Activated naive CD8-positive, alpha-beta T cell treated with anti-CD3 and anti-CD28 coated beads for 36 hours (primary cell): ENCODE data around the gene NBEA. TPM values are rescaled to one million over a fixed set of nuclear protein-coding genes. Genes with fewer than 3 reads are reported as not detected.

Experiments used
- DNase-seq: peaks from one replicate; pipeline ENCODE4 v3.0.0; 2021
- H3K27ac Mint-ChIP-seq: one replicate; pipeline ENCODE4 v1.8.0; 2022; ENCODE audit warnings: mild to moderate bottlenecking, moderate library complexity, mixed read lengths
- H3K27me3 Mint-ChIP-seq: one replicate; pipeline ENCODE4 v1.8.0; 2022; ENCODE audit warnings: mild to moderate bottlenecking, mixed read lengths
- H3K36me3 Mint-ChIP-seq: one replicate; pipeline ENCODE4 v1.8.0; 2021; ENCODE audit warnings: mild to moderate bottlenecking, mixed read lengths
- H3K4me1 Mint-ChIP-seq: one replicate; pipeline ENCODE4 v1.8.0; 2021; ENCODE audit warnings: mixed read lengths
- H3K4me3 Mint-ChIP-seq: one replicate; pipeline ENCODE4 v1.8.0; 2022; ENCODE audit warnings: mild to moderate bottlenecking, moderate library complexity, mixed read lengths
- H3K9me3 Mint-ChIP-seq: one replicate; pipeline ENCODE4 v1.8.0; 2022; ENCODE audit warnings: mixed read lengths
- total RNA-seq, 2 experiments: library from RNA; stranded (reverse); gene quantifications; one replicate each; pipeline ENCODE4 v1.2.3, GENCODE V29; 2021

Gene NBEA
- total RNA-seq, 2 experiments from 2014 or later = 0.39 to 0.42 TPM

- Mint-ChIP-seq H3K27ac (no peak overlapping the region), H3K4me3 (no peak overlapping the region)
These were observed 518.0 kb downstream of the NBEA start for GRCh38 chr13:35460061-35460460.

GRCh38 chr13:35465371-35465770 lies 523.3 kb downstream of the NBEA start:
- peaks cover 1% of the 10 kb centered on the region for H3K4me1 Mint-ChIP-seq
- no peak for DNase-seq
- H3K9me3 Mint-ChIP-seq = peaks cover 6% of the 10 kb centered on the region
- H3K27ac Mint-ChIP-seq = no peak overlapping the region
- peaks cover 60% of the 10 kb centered on the region for H3K27me3 Mint-ChIP-seq
- H3K36me3 Mint-ChIP-seq = peaks cover 5% of the 10 kb centered on the region
- no peak overlapping the region for H3K4me3 Mint-ChIP-seq

More at GRCh38 chr13:35460061-35460460, 518.0 kb downstream of the NBEA start:
- no peak for DNase-seq
- Mint-ChIP-seq H3K36me3 (peaks cover 13% of the 10 kb centered on the region), H3K27me3 (peaks cover 30% of the 10 kb centered on the region), H3K9me3 (peaks cover 1% of the 10 kb centered on the region), H3K4me1 (no peaks in the 10 kb centered on the region)

GRCh38 chr13:35468195-35468594 lies 526.1 kb downstream of the NBEA start:
- H3K27ac Mint-ChIP-seq = no peak overlapping the region
- H3K4me1 Mint-ChIP-seq = peaks cover 13% of the 10 kb centered on the region
- peaks cover 70% of the 10 kb centered on the region for H3K27me3 Mint-ChIP-seq
- peaks cover 11% of the 10 kb centered on the region for H3K36me3 Mint-ChIP-seq
- no peak overlapping the region for H3K4me3 Mint-ChIP-seq
- H3K9me3 Mint-ChIP-seq = peaks cover 14% of the 10 kb centered on the region
- no peak for DNase-seq

- peaks cover 73% of the 10 kb centered on the region for H3K27me3 Mint-ChIP-seq
These were observed 527.9 kb downstream of the NBEA start for GRCh38 chr13:35469806-35470525.

GRCh38 chr13:35470671-35471661 lies 528.9 kb downstream of the NBEA start:
- H3K27ac Mint-ChIP-seq = no peak overlapping the region
- peaks cover 9% of the 10 kb centered on the region for H3K36me3 Mint-ChIP-seq
- H3K9me3 Mint-ChIP-seq = peaks cover 14% of the 10 kb centered on the region
- H3K4me1 Mint-ChIP-seq = peaks cover 28% of the 10 kb centered on the region
- no peak for DNase-seq
- H3K27me3 Mint-ChIP-seq = peaks cover 82% of the 10 kb centered on the region
- peak overlapping the region; percentile 58 for H3K4me3 Mint-ChIP-seq

More at GRCh38 chr13:35469806-35470525, 527.9 kb downstream of the NBEA start:
- no peak for DNase-seq
- Mint-ChIP-seq H3K36me3 (peaks cover 9% of the 10 kb centered on the region), H3K4me3 (peak overlapping the region; percentile 58), H3K27ac (no peak overlapping the region), H3K4me1 (peaks cover 18% of the 10 kb centered on the region), H3K9me3 (peaks cover 14% of the 10 kb centered on the region)

GRCh38 chr13:35471706-35472322 lies 529.7 kb downstream of the NBEA start:
- peak overlapping the region; percentile 34 for H3K4me3 Mint-ChIP-seq
- DNase-seq = no peak
- H3K27ac Mint-ChIP-seq = no peak overlapping the region
- peaks cover 36% of the 10 kb centered on the region for H3K4me1 Mint-ChIP-seq
- H3K36me3 Mint-ChIP-seq = peaks cover 9% of the 10 kb centered on the region
- peaks cover 86% of the 10 kb centered on the region for H3K27me3 Mint-ChIP-seq
- peaks cover 14% of the 10 kb centered on the region for H3K9me3 Mint-ChIP-seq

- peaks cover 9% of the 10 kb centered on the region for H3K36me3 Mint-ChIP-seq
- no peak overlapping the region for H3K27ac Mint-ChIP-seq
- peaks cover 87% of the 10 kb centered on the region for H3K27me3 Mint-ChIP-seq
- H3K9me3 Mint-ChIP-seq = peaks cover 14% of the 10 kb centered on the region
- no peak for DNase-seq
- peaks cover 42% of the 10 kb centered on the region for H3K4me1 Mint-ChIP-seq
- H3K4me3 Mint-ChIP-seq = no peak overlapping the region
These were observed 530.3 kb downstream of the NBEA start for GRCh38 chr13:35472323-35472881.

GRCh38 chr13:35473206-35473775 lies 531.2 kb downstream of the NBEA start:
- H3K36me3 Mint-ChIP-seq = peaks cover 9% of the 10 kb centered on the region
- no peak overlapping the region for H3K27ac Mint-ChIP-seq
- no peak overlapping the region for H3K4me3 Mint-ChIP-seq
- H3K9me3 Mint-ChIP-seq = peaks cover 14% of the 10 kb centered on the region
- H3K4me1 Mint-ChIP-seq = peaks cover 47% of the 10 kb centered on the region
- no peak for DNase-seq
- H3K27me3 Mint-ChIP-seq = peaks cover 92% of the 10 kb centered on the region

- no peak overlapping the region for H3K27ac Mint-ChIP-seq
- peaks cover 92% of the 10 kb centered on the region for H3K27me3 Mint-ChIP-seq
- H3K4me1 Mint-ChIP-seq = peaks cover 48% of the 10 kb centered on the region
- no peak for DNase-seq
- peaks cover 14% of the 10 kb centered on the region for H3K9me3 Mint-ChIP-seq
- peaks cover 9% of the 10 kb centered on the region for H3K36me3 Mint-ChIP-seq
- H3K4me3 Mint-ChIP-seq = no peak overlapping the region
These were observed 531.7 kb downstream of the NBEA start for GRCh38 chr13:35473802-35474201.

- DNase-seq = no peak
- Mint-ChIP-seq H3K27ac (no peak overlapping the region), H3K4me1 (peaks cover 48% of the 10 kb centered on the region), H3K4me3 (peak overlapping the region; percentile 83), H3K9me3 (peaks cover 14% of the 10 kb centered on the region), H3K27me3 (peaks cover 91% of the 10 kb centered on the region), H3K36me3 (peaks cover 9% of the 10 kb centered on the region)
These were observed 532.6 kb downstream of the NBEA start for GRCh38 chr13:35474496-35475211.

GRCh38 chr13:35475212-35475959 lies 533.3 kb downstream of the NBEA start:
- H3K36me3 Mint-ChIP-seq = peaks cover 6% of the 10 kb centered on the region
- H3K27me3 Mint-ChIP-seq = peaks cover 88% of the 10 kb centered on the region
- H3K4me3 Mint-ChIP-seq = peak overlapping the region; percentile 83
- H3K9me3 Mint-ChIP-seq = peaks cover 8% of the 10 kb centered on the region
- no peak overlapping the region for H3K27ac Mint-ChIP-seq
- H3K4me1 Mint-ChIP-seq = peaks cover 47% of the 10 kb centered on the region
- peak; percentile 18 for DNase-seq

- Mint-ChIP-seq H3K9me3 (peaks cover 6% of the 10 kb centered on the region), H3K4me1 (peaks cover 45% of the 10 kb centered on the region), H3K4me3 (peak within 1 kb of the TSS; percentile 83), H3K36me3 (peaks cover 3% of the 10 kb centered on the region), H3K27ac (no peak within 1 kb of the TSS), H3K27me3 (peaks cover 81% of the 10 kb centered on the region)
- no peak for DNase-seq
These were observed 534.2 kb downstream of the NBEA start, which contains the start of gene MAB21L1 for GRCh38 chr13:35475960-35476943. Gene MAB21L1 (minus strand): TSS chr13:35476689. CDS start chr13:35476138, 551 bp downstream.
